DOHH2 (cell line): ENCODE results near the gene UMODL1.
"Not testable (repeated sequence)": the region's sequence is repeated elsewhere in the genome, so short reads cannot be mapped to it uniquely, and the experiment has no call there.

Experiments
- H3F3A ChIP-seq: fragments of 200-600 bp; sonication (generic), shearing (Covaris generic); 2 replicates; pipeline ENCODE4 v1.6.0; 2016; ENCODE audit warnings: antibody characterized with exemption, mild to moderate bottlenecking; ENCODE audit not compliant: control insufficient read depth, insufficient read depth
- H3K27ac ChIP-seq: fragments of 200-600 bp; sonication (generic); 2 replicates; pipeline ENCODE4 v1.5.1; 2014; ENCODE audit warnings: low read depth, mild to moderate bottlenecking, low read length, moderate library complexity
- H3K27me3 ChIP-seq: fragments of 200-600 bp; sonication (generic); 2 replicates; pipeline ENCODE4 v1.6.1; 2014; ENCODE audit warnings: mild to moderate bottlenecking, low read length, mixed read lengths; ENCODE audit not compliant: control insufficient read depth
- H3K36me3 ChIP-seq: fragments of 200-600 bp; sonication (generic); 2 replicates; pipeline ENCODE4 v1.6.1; 2014; ENCODE audit warnings: mild to moderate bottlenecking, low read length, moderate library complexity, mixed read lengths; ENCODE audit not compliant: control insufficient read depth
- H3K4me1 ChIP-seq: fragments of 200-600 bp; sonication (generic); 2 replicates; pipeline ENCODE4 v1.6.1; 2014; ENCODE audit warnings: mild to moderate bottlenecking, low read length, mixed read lengths; ENCODE audit not compliant: control insufficient read depth
- H3K4me2 ChIP-seq: fragments of 200-600 bp; sonication (generic); 2 replicates; pipeline ENCODE4 v1.6.0; 2014; ENCODE audit warnings: mild to moderate bottlenecking, low read length, moderate library complexity
- H3K4me3 ChIP-seq: fragments of 200-600 bp; sonication (generic); 2 replicates; pipeline ENCODE4 v1.5.1; 2014; ENCODE audit warnings: mild to moderate bottlenecking, low read length, mixed read lengths
- H3K79me2 ChIP-seq: fragments of 200-600 bp; sonication (generic); 2 replicates; pipeline ENCODE4 v1.6.1; 2014; ENCODE audit warnings: mild to moderate bottlenecking, low read length, mixed read lengths; ENCODE audit not compliant: control insufficient read depth
- H3K9me2 ChIP-seq: fragments of 200-600 bp; sonication (generic); replicated peaks from 2 replicates; pipeline ENCODE4 v1.6.1; 2014; ENCODE audit warnings: mild to moderate bottlenecking, low read length, mixed read lengths; ENCODE audit not compliant: control insufficient read depth
- H3K9me3 ChIP-seq: fragments of 200-600 bp; sonication (generic); 2 replicates; pipeline ENCODE4 v1.6.1; 2014; ENCODE audit warnings: antibody characterized with exemption, low read length, mixed read lengths; ENCODE audit not compliant: control insufficient read depth, insufficient read depth
- H4K20me1 ChIP-seq: fragments of 200-600 bp; sonication (generic); 2 replicates; pipeline ENCODE4 v1.6.0; 2014; ENCODE audit warnings: low read depth, mild to moderate bottlenecking, antibody characterized with exemption, low read length, moderate library complexity; ENCODE audit not compliant: control insufficient read depth, insufficient read depth
- CTCF ChIP-seq: fragments of 200-600 bp; sonication (generic); IDR thresholded peaks from one replicate; pipeline ENCODE4 v1.5.1; 2014; ENCODE audit warnings: antibody characterized with exemption, mild to moderate bottlenecking, low read depth, low read length; ENCODE audit not compliant: poor library complexity, severe bottlenecking
- EZH2phosphoT487 ChIP-seq: fragments of 200-600 bp; sonication (generic); IDR thresholded peaks from 2 replicates; pipeline ENCODE4 v1.6.1; 2017; ENCODE audit warnings: borderline replicate concordance, mild to moderate bottlenecking, antibody characterized with exemption, low read length, moderate library complexity, mixed read lengths

The UMODL1 gene

GRCh38 chr21:42179316-42179715, 108.2 kb downstream of the UMODL1 start:
- Histone ChIP-seq H3F3A (no peaks in the 10 kb centered on the region), H3K4me2 (no peak overlapping the region), H3K4me3 (no peak overlapping the region), H3K27me3 (peaks cover 9% of the 10 kb centered on the region), H3K27ac (no peak overlapping the region), H4K20me1 (no peaks in the 10 kb centered on the region), H3K79me2 (no peaks in the 10 kb centered on the region), H3K9me3 (peaks cover 1% of the 10 kb centered on the region; the same call in 1 of the 2 replicates), H3K4me1 (peaks cover 9% of the 10 kb centered on the region), H3K36me3 (no peaks in the 10 kb centered on the region), H3K9me2 (no peaks in the 10 kb centered on the region)
- no peak for TF ChIP-seq EZH2phosphoT487
- TF ChIP-seq CTCF = no peak

GRCh38 chr21:42180001-42180400, 108.9 kb downstream of the UMODL1 start:
- not testable (repeated sequence) for H3K9me2 ChIP-seq

GRCh38 chr21:42182713-42183371, 111.7 kb downstream of the UMODL1 start:
- Histone ChIP-seq H4K20me1 (no peaks in the 10 kb centered on the region), H3K36me3 (peaks cover 3% of the 10 kb centered on the region; the same call in 1 of the 2 replicates), H3K27ac (no peak overlapping the region), H3K9me2 (no peaks in the 10 kb centered on the region), H3K27me3 (no peaks in the 10 kb centered on the region), H3K4me2 (no peak overlapping the region), H3F3A (peaks cover 9% of the 10 kb centered on the region), H3K4me1 (peaks cover 25% of the 10 kb centered on the region), H3K9me3 (no peaks in the 10 kb centered on the region), H3K4me3 (no peak overlapping the region), H3K79me2 (no peaks in the 10 kb centered on the region)
- no peak for TF ChIP-seq EZH2phosphoT487
- TF ChIP-seq CTCF = no peak

More at GRCh38 chr21:42180001-42180400, 108.9 kb downstream of the UMODL1 start:
- not testable (repeated sequence) for H3K4me2 ChIP-seq, H3K27me3 ChIP-seq, H3K79me2 ChIP-seq, H3F3A ChIP-seq, H3K27ac ChIP-seq, H3K36me3 ChIP-seq, H3K9me3 ChIP-seq, H3K4me3 ChIP-seq, H3K4me1 ChIP-seq, H4K20me1 ChIP-seq

- Histone ChIP-seq H3K4me1 (peaks cover 33% of the 10 kb centered on the region), H3K27ac (no peak overlapping the region), H3K27me3 (no peaks in the 10 kb centered on the region), H3K79me2 (no peaks in the 10 kb centered on the region), H3K36me3 (peaks cover 7% of the 10 kb centered on the region), H3K4me2 (no peak overlapping the region), H3K9me3 (no peaks in the 10 kb centered on the region), H3F3A (peaks cover 15% of the 10 kb centered on the region), H4K20me1 (no peaks in the 10 kb centered on the region), H3K4me3 (no peak overlapping the region), H3K9me2 (no peaks in the 10 kb centered on the region)
- TF ChIP-seq EZH2phosphoT487 (no peak), CTCF (no peak)
Measured at GRCh38 chr21:42183374-42184266, 112.5 kb downstream of the UMODL1 start.
